ENCODE measurements around the gene ABCB4.

ABCB4 gene

DNA sequence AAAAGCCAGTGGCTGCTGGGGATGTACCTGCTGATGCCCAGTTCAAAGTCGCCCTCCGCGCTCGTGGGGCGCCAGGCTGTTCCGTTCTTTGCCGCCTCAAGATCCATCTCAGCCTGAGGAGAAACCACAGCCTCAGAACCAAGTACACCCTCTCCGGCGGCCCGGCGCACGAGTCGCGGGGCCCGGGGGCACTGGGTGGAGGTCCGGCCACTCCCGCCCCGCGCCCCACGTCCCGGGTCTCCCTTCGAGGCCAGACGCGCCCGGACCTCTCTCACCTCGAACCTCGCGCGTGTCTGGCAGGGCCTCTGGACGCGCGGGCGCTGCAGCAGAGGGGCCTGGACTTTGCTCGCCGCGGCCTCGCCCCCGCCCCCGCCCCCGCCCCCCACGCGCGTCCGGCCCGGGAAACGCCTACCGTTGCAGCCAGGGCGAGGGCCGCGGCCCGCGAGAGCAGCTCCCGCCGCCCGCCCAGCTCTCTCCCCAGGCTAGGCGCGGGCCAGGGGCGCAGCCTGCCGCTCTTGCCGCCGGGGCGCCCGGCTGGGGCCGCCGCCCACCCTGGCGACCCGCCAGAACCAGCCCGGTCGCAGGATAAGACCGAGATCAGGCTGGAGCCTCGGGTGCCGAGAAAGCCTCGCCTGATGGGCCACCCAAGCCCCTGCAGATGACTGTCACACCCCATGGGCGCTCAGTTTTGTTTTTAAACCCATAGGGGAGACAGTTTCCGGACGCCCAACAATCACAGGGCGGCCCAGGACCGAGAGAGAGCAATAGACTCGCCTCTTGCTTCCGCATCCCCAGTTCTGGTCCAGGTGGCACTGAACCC is at the start of gene ABCB4:
TSS of gene ABCB4 (minus strand) at position 322 of the 820 bp plus-strand sequence. CDS start at position 107, 215 bp downstream.
- DNase-seq, result peak; percentile 35

DNA sequence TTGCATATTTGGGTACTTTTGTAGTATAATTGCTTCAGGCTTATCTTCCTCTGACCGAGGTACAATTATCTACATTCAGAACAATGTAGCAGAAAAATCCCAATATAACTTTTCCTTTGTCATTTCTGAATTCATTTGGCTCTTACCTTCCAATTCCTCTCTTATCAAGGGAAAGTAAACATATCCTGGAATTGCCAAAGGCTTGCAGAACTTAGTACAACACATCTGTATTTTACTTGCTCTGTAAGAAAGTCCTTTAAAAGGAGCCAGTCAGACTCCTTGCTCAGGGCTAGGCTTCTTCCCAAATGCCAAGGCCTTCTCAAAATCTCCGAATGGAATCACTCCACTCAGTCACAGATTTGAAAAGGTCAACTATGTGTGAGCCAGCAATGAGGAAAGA is 43.3 kb upstream of the ABCB4 start:
- no peak for DNase-seq

DNA sequence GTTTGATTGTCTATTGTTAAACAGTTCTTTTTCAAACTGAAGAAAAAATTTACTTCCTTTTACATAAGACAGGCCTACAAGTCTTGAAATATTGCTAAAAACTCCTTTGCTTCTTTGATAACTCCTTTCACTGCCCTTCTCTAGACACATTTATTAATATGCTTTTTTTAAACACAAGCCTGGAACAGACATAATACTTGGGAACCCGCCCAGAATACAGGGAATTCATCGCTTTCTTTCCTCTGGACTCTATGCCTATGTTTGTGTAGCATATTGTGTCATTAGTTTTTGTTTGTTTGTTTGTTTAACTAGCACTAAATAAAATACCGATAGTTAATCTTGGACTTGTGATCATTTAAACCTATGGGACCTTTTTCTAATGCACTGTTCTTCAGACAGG is 42.4 kb upstream of the ABCB4 start:
- no peak for DNase-seq

DNA sequence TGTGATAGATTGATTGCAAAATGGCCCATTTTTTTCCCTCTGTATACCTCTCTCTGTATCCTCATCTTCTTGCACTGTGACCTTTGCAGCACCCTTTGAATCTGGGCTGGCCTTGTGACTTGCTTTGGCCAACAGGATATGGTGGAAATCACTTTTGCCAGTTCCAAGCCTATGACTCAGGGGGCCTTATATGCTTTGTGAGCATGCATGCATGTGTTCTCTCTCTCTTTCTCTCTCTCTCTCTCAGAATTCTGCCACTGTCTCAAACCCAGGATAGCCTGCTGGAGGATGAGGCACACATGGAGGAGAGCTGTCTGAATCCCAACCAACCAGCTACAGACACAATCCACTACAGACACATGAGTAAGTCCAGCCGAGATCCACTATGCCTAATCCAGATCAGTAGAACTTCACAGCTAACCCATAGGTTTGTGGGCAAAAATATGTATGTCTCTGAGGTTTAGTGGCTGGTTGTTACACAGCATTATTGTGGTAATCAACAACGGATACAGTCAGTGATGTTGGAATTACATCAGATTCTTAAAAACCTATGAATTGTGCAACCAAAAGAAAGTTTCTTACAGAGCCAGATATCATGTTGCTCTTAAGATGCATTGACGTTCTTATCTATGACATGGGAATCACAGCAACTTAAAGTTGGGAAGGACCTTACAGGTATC is 41.8 kb upstream of the ABCB4 start:
- DNase-seq, result no peak

DNA sequence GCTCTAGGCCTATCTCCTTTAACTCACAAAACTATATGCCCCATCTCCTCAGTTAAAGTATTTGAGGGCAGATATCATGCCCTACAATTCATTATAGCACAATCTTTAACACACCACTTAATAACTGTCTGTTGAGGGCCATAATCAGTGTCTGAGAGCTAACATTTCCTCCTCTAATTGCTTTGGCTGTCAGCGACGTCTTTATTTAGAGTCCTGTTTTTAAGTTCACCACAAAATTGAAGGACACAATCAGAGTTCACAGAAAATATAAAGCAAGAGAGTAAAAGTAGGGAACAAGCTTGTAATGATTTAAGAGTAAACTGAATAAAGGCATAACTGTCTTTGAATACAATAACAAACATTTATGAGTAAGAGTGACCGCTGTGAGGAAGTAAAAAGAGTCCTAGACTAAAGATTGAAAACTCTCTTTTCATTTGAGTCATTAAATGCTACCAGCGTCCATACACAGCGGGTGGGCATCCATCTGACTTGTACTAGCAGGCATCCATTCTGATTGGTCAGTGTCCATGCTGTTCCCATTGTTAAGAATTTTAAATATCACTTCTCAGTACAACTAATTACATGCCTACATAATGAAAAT is 38.4 kb upstream of the ABCB4 start:
- no peak for DNase-seq

DNA sequence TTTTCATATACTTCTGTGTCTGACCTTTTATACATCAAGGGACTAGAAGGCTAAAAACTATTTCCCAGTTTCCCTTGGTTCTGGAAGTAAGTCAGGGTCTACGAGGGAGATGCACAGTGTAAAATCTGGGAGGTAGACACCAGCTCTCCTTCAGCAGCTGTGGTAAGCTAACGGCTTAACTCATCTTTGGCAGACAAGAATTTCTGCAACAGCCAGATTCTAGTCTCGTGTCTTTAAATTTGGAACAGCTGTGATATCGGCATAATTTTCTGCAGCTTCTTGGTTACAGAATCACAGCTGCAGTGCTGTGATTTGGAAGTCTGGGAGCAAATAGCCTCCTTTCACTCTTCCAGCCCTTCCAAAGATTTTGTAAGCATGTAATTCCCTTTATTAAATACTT is 37.4 kb upstream of the ABCB4 start:
- peak; percentile 25 for DNase-seq

DNA sequence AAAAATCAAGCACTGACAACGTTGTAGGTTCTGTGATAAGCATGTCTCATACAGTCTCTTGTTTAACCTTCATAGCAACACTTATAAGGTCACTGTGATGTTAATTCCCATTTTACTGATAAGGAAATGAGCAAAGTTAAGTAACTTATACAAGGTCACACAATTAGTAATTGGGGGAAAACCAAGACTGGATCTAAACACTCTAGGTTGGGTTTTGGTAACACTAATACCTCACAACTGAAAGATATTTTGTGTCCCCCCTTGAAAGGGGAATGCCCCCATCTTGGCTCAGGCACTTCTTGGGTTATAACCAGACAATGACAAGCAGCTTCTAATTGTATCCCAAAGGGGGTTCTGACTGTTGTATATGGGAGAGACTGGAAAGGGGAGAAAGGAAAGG is 36.0 kb upstream of the ABCB4 start:
- no peak for DNase-seq

DNA sequence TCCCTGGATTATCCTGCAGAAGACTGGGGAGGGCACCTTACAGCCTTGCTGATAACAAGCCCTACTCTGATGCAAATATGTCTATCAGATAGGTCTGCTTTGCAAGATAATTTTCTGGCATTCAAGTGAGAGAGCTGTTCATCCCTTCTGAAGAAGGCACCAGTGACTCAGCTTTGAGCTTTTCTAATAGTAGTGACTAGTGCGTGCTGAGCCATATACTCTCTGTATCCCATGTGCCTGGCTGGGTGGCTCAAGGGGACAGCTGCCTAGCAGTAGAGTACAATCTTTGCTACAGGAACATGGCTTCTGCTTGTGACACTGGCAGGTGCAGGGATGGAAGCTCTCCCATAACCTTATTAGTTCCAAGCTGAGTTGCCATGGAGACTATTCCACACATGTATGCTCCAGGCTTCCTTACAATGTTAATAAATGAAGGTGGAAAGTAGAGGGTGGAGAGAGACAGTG is 35.0 kb upstream of the ABCB4 start:
- DNase-seq, result peak; percentile 42

DNA sequence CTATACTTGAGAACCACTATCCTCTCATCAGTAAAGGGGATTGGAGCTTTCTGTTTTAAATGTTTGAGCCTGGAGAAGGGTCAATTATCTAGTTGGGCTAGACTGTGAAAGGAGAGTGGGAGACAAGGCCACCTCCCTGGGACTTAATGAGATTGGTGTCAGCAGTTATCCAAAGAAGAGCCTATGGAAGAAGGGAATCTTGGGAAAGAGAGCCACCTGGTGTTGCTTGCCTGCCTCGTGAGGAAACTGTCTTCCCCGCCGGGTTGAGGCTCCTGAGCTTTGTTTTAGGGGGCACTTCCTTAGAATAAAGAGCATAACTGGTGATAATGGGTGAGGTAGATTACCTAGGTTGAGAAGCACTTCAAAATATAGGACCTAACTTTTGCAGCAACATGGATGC is 32.0 kb upstream of the ABCB4 start:
- no peak for DNase-seq

DNA sequence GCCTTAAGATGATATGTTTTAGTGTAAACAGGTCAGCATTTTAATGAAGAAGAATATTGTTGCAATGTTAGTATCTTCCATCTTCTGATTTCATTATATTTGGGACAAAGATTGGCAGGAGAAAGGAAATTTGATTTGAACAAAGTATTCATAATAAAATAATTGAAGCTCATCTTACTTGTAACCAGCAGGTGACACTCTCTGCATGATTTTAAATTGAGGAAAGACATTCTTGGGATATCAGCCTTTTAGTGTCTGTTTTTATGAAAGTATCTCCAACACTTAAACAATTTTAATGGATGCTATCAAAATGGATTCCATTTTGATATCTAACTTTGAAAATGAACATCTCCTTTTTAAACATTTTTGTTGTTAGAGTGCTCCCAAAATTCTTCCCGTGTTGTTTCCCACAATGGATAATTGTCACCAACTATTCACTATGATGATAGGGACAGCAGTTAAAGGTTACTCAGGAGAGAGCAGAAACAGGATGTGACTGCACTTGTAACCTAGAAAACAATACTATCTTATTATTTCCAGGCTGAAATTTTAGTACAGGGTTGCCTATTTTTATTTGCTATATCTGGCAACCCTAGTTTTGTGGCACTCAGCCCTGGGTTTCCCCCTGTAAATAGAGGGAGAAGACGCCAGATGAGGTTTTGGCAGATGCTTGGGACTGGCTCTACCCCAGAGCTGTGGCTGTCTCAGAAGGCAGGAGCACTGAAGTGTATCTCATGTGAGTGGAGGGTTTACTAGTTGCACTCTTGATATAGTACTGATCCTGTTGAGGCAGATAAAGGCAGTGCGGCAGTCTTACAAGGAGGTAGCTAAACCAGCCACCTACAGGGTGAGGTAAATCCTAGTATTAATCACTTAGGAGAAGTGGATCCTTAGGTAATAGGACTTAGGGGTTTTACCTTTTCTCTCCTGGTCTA is 31.0 kb upstream of the ABCB4 start:
- DNase-seq, result peak; percentile 28

DNA sequence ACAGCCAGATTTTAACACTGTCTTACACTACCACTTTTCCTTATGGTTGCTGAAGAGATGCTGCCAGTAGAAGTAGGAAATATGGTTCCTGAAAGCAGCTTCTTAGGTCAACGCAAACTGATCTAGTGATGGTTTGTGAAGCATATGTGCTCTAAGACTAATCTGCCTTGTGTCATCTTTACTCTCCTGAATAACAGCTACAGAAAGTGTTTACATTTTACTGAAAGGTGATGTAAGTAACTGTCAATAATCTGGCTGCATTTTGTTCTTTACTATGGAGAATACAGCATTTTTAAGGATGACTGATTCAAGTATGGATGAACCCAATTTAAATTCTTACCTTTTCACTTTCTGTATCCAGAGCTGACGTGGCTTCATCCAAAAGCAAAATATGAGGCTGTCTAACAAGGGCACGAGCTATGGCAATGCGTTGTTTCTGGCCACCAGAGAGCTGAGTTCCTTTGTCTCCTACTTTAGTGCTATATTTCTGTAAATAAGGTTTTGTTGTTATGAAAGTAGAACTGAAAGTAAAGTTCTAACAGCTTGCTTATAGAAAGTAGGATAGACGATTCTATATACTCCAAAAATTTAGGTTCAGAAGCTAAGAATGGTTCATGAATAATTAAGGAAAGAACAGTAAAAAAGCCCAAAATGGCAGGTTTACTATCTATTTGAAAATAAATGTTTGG is 30.2 kb upstream of the ABCB4 start:
- DNase-seq, result no peak

DNA sequence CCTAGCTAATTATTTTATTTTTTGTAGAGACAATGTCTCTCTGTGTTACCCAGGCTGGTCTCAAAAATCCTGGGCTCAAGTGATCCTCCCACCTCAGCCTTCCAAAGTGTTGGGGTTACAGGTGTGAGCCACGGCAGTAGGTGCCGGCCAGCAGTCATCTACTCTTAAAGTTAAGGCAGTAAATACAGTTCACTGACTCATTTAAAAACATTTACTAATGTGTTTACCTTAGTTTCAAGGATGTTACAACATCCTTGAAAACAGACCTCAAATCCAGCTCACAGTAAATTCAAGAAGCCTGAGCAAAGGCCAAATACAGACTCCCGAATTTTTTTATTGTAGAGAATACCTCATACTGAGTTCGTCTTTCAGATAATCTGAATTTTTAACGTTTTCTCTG is 29.6 kb upstream of the ABCB4 start:
- no peak for DNase-seq

DNA sequence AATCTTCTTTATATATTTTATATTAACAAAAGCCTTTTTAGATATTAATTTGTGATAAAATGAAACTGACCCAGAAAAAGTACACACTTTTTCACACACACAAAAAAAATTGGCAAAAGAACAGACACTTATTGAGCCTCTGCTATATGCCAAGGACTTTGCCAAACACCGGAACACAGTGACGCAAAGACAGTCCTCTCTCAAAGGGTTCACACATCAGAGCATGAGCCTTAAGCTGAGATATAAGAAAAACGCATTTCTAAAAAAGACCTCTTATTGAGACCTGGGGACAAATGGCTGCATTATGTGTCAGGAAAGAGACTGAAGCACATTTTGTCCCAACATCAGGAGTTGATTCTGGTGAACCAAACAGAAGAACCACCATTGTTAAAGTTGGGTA is 24.0 kb upstream of the ABCB4 start:
- no peak for DNase-seq

DNA sequence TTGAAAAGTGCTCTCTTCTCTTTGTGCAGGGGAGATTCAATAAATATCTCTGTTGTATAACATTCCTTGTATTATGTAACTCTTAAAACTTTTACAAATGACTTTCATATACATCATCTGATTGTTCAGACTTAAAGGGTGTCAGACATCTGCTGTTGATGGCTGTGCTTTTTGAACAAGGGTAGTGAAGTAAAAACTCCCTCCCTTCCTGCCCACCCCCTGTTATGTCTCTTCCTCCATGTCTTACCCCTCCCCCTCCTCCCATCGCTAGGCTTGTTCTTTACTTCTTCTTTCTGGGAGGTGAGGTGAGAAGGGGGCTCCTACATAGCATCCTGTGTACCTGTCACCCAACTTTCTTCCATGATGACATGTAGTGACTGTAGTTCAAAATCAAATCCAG is 23.4 kb upstream of the ABCB4 start:
- no peak for DNase-seq

DNA sequence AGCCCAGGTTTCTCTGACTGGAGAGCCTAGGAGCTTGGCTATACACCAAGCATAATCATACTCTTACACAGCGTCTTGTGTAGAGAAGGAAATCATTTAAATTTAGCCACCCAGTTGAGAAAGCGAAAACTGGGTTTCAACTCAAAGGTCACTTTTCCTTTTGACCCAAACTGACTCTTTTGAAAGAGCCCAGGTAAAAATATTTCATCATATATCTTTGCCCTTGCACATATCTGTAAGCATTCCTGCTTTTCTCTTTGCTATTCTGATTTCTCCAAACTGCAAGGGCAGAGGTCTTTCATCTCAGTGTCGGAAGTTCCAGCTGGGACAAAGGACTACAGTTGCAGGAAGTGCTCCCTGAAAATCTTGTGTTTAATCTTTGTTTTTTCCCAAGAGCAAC is 22.0 kb upstream of the ABCB4 start:
- DNase-seq, result no peak

DNA sequence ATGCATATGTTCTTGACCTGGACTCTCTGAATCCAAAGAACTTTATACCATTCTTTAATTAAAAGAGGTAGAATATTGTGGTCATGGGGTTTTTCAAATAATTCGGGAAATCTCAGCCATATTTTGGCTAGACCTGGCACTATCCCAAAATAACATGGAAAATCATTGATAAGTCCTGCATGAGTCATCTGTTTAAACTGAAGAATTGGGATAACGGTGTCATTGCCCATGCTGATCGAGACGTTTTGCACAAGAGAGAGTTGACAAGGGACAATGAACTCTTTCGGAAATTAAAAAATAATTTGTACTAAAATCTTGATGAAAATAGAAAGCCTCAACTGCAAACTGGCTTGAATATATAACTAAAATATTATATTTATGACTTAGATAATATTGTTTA is 19.9 kb upstream of the ABCB4 start:
- DNase-seq, result no peak

DNA sequence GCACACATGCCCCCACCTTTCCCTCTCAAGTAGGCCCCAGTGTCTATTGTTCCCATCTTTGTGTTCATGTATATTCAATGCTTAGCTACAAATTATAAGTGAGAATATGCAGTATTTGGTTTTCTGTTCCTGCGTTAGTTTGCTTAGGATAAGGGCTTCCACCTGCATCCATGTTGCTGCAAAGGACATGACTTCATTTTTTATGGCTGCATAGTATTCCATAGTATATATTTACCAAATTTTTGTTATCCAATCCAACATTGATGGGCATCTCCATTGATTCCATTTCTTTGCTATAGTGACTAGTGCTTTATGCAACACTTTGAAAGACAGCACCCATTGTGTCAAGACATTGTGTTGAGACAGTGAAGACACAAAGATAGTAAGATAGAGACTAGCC is 19.0 kb upstream of the ABCB4 start:
- DNase-seq, result no peak

DNA sequence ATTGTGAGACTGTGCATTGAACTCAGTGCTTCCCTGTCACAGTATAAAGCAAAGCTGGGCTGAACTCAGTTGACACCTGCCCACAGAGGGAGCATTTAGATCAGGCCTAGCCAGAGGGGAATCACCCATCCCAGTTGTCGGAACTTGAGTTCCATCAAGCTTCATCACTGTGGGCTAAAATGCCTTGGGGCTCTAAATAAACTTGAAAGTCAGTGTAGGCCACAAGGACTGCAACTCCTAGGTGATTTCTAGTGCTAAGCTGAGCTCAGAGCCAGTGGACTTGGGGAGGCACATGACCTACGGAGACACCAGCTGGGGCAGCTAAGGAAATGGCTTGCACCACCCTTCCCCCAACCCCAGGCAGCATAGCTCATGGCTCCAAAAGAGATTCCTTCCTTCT is 7.7 kb upstream of the ABCB4 start:
- DNase-seq, result no peak

DNA sequence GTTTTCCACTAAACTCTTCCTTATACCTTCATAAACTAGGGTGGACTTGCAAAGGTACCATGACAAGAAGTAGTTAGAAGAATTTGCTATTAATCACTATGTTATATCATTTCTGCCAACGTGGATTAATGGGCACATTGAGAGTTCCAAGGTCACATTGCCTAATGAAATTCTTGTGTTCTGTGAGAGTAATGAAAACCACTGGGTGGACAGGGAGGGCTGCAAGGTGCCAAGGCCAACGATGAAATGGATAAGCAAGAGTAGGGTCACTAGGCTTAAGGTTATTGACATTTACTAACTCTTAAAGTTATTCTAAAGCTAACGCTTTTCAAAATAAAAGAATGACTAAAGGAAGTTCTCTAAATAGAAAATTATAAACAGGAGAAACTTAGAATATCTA is 6.6 kb upstream of the ABCB4 start:
- DNase-seq, result no peak

DNA sequence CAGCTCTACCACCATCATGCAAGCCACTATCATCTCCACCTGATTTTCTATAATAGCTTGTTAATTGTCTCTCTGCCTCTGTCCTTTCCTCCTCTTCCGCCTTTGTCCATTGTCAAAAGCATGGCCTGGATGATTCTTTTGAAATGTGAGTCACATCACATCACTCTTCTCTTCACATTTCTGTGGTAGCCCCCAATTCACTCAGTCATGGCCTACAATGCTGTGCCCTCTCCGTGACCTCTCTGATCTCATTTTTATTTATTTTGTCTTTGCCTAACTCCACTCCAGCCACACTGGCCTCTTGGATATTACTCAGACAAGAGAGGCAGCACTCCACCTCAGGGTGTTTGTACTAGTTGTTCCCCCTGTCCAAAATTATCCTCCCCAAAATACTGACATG is 4.9 kb upstream of the ABCB4 start:
- DNase-seq, result no peak

DNA sequence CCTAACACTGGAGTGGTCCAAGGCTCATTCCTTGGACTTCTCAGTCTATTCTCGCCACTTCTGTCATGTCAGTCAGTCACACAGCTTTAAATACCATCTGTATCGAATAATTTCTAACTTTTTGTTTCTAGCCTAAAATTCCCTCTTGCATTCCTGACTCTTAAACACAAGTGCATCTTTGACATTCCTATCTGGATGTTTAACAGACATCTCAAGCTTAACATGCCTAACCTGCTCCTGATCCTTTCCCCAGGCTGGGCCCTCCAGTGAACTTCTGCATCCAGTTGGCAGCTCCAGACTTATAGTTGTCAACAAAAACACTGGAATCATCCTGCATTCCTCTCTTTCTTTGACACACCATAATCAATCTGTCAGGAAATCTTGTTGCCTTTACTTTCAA is 4.5 kb upstream of the ABCB4 start:
- no peak for DNase-seq

DNA sequence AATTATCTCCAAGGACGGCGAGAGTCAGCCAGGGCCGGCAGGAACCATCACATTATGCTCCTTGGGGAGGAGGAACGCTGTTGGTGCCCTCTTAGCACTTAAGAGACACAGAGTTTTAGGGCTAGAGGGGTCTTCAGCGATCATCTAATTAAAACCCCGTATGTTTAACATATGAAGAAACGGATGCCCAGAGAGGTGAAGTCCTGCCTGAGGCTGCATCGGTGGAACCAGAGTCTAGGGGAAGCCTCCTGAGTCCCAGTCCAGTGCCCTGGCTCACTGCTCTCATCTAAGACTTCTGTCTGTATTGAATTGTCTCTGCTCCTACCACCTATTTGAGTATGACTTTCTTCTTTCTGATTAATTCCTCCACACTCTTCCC is 688 bp upstream of the ABCB4 start:
- no peak for DNase-seq

Data from femur (tissue), 1 donor.